ENCODE results near the gene GAS6.
"Not testable (repeated sequence)": the region's sequence is repeated elsewhere in the genome, so short reads cannot be mapped to it uniquely, and the experiment has no call there.

The GAS6 gene

GRCh38 chr13:113806104-113806471 lies 57.8 kb downstream of the GAS6 start:
- DNase-seq (ENCODE audit: low read depth) = no peak

GRCh38 chr13:113805431-113806103 lies 58.3 kb downstream of the GAS6 start:
- no peak for DNase-seq (ENCODE audit: low read depth)

- no peak for DNase-seq (ENCODE audit: low read depth)
These were observed 59.0 kb downstream of the GAS6 start for GRCh38 chr13:113804703-113805430.

GRCh38 chr13:113804017-113804702 lies 59.7 kb downstream of the GAS6 start:
- DNase-seq (ENCODE audit: low read depth) = no peak

- no peak for DNase-seq (ENCODE audit: low read depth)
These were observed 60.4 kb downstream of the GAS6 start for GRCh38 chr13:113803409-113804016.

- DNase-seq (ENCODE audit: low read depth) = no peak
These were observed 61.1 kb downstream of the GAS6 start for GRCh38 chr13:113802761-113803160.

- DNase-seq (ENCODE audit: low read depth) = no peak
These were observed 61.8 kb downstream of the GAS6 start for GRCh38 chr13:113802090-113802531.

- no peak for DNase-seq (ENCODE audit: low read depth)
These were observed 62.5 kb downstream of the GAS6 start for GRCh38 chr13:113801289-113801961.

GRCh38 chr13:113800576-113800926 lies 63.3 kb downstream of the GAS6 start:
- no peak for DNase-seq (ENCODE audit: low read depth)

- DNase-seq (ENCODE audit: low read depth) = no peak
These were observed 65.6 kb downstream of the GAS6 start for GRCh38 chr13:113798200-113798811.

GRCh38 chr13:113796964-113797676 lies 66.8 kb downstream of the GAS6 start:
- no peak for DNase-seq (ENCODE audit: low read depth)

- DNase-seq (ENCODE audit: low read depth) = no peak
These were observed 67.5 kb downstream of the GAS6 start for GRCh38 chr13:113796211-113796963.

- DNase-seq (ENCODE audit: low read depth) = not testable (repeated sequence)
These were observed 68.5 kb downstream of the GAS6 start for GRCh38 chr13:113795362-113795761.

GRCh38 chr13:113794764-113795173 lies 69.1 kb downstream of the GAS6 start:
- no peak for DNase-seq (ENCODE audit: low read depth)

- no peak for DNase-seq (ENCODE audit: low read depth)
These were observed 69.8 kb downstream of the GAS6 start for GRCh38 chr13:113794086-113794485.

GRCh38 chr13:113793718-113794085 lies 70.2 kb downstream of the GAS6 start:
- DNase-seq (ENCODE audit: low read depth) = no peak

GRCh38 chr13:113792886-113793717 lies 70.8 kb downstream of the GAS6 start:
- DNase-seq (ENCODE audit: low read depth) = no peak

- no peak for DNase-seq (ENCODE audit: low read depth)
These were observed 71.6 kb downstream of the GAS6 start for GRCh38 chr13:113792236-113792770.

GRCh38 chr13:113791761-113792160 lies 72.1 kb downstream of the GAS6 start:
- no peak for DNase-seq (ENCODE audit: low read depth)

Measured in GM04503 (cell line).